ENCODE data around the gene SORCS2. TPM values are rescaled to one million over a fixed set of nuclear protein-coding genes. Genes with fewer than 3 reads are reported as not detected.

Gene SORCS2
- total RNA-seq, 1 donor from 2014 or later: not detected

- Mint-ChIP-seq H3K9me3 (peaks cover 2% of the 10 kb centered on the region), H3K36me3 (ENCODE audit: low read depth) (no peaks in the 10 kb centered on the region), H3K4me3 (no peak overlapping the region), H3K4me1 (no peaks in the 10 kb centered on the region), H3K27me3 (no peaks in the 10 kb centered on the region), H3K27ac (no peak overlapping the region)
- DNase-seq: no peak
- no peak for TF ChIP-seq CTCF (IDR thresholded peaks at IDR 0.05)
- CTCF ChIA-PET: no interaction called here
- intact Hi-C loops (cut with micrococcal nuclease): no loop called here
- POLR2A ChIA-PET: no interaction called here
- ATAC-seq (ENCODE audit: low read depth): no peak
Observed at GRCh38 chr4:7464259-7464655, 271.9 kb downstream of the SORCS2 start.

- intact Hi-C loops (cut with micrococcal nuclease): no loop called here
- Mint-ChIP-seq H3K9me3 (peaks cover 2% of the 10 kb centered on the region), H3K27ac (no peak overlapping the region), H3K36me3 (ENCODE audit: low read depth) (no peaks in the 10 kb centered on the region), H3K4me1 (no peaks in the 10 kb centered on the region), H3K4me3 (no peak overlapping the region), H3K27me3 (no peaks in the 10 kb centered on the region)
- ATAC-seq (ENCODE audit: low read depth) (no peak), DNase-seq (no peak)
- no peak for TF ChIP-seq CTCF (IDR thresholded peaks at IDR 0.05)
- POLR2A ChIA-PET: no interaction called here
- CTCF ChIA-PET: no interaction called here
Observed at GRCh38 chr4:7465017-7465416, 272.7 kb downstream of the SORCS2 start.

- no peaks in the 10 kb centered on the region for H3K36me3 Mint-ChIP-seq (ENCODE audit: low read depth)
- ChIA-PET POLR2A (no interaction called here), CTCF (no interaction called here)
- intact Hi-C loops (cut with micrococcal nuclease): no loop called here
- H3K4me1 Mint-ChIP-seq: no peaks in the 10 kb centered on the region
- H3K27ac Mint-ChIP-seq: no peak overlapping the region
- ATAC-seq (ENCODE audit: low read depth): no peak
- peaks cover 2% of the 10 kb centered on the region for H3K9me3 Mint-ChIP-seq
- no peaks in the 10 kb centered on the region for H3K27me3 Mint-ChIP-seq
- no peak overlapping the region for H3K4me3 Mint-ChIP-seq
- no peak for TF ChIP-seq CTCF (IDR thresholded peaks at IDR 0.05)
- no peak for DNase-seq
Observed at GRCh38 chr4:7466215-7466614, 273.9 kb downstream of the SORCS2 start.

DNA sequence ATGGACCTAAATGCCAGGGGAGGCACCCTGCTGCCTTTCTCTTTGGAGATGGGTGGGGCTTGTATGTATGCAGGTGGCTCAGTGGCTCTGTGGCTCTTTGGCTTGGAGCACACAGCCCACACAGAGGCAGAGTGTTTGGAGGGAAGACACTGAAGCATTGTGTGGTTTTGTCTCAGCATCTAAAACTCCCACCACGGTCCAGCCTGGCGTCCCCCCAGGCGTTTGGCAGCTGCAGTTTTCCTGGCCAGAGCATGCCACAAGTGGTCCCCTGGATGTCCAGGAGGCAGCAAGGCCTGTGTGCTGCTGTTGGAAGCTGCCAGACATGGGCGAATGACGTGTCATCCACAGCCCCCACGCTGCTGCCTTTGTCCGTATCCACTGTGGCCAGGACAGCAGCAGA, 274.6 kb downstream of the SORCS2 start:
- ChIA-PET POLR2A (no interaction called here), CTCF (no interaction called here)
- H3K9me3 Mint-ChIP-seq: peaks cover 2% of the 10 kb centered on the region
- ATAC-seq (ENCODE audit: low read depth): no peak
- DNase-seq: no peak
- no peak overlapping the region for H3K4me3 Mint-ChIP-seq
- TF ChIP-seq CTCF (IDR thresholded peaks at IDR 0.05): no peak
- no peaks in the 10 kb centered on the region for H3K27me3 Mint-ChIP-seq
- intact Hi-C loops (cut with micrococcal nuclease): no loop called here
- H3K27ac Mint-ChIP-seq: no peak overlapping the region
- no peaks in the 10 kb centered on the region for H3K36me3 Mint-ChIP-seq (ENCODE audit: low read depth)
- no peaks in the 10 kb centered on the region for H3K4me1 Mint-ChIP-seq

DNA sequence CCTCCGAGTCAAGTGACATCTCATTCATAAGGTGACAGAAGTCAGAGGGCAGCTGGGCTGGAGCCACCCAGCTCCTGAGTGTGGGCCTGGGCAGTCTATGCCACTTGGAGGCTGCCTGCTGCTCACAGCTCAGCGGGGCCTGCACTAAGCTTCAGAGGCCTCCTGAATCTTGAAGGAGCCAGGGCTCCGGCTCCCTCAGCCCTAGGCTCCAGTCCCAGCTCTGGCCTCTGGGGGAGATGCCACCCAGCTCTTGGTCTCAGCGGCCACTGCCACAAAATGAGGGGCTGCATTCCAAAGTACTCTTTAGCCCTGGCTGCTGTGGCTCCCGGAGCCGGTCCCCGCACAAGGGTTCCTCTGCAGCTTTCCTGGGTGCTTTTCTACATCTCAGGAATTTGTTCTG, 275.1 kb downstream of the SORCS2 start:
- ATAC-seq (ENCODE audit: low read depth) (no peak), DNase-seq (no peak)
- peaks cover 2% of the 10 kb centered on the region for H3K27me3 Mint-ChIP-seq
- H3K4me3 Mint-ChIP-seq: no peak overlapping the region
- POLR2A ChIA-PET: no interaction called here
- no peak for TF ChIP-seq CTCF (IDR thresholded peaks at IDR 0.05)
- no peaks in the 10 kb centered on the region for H3K36me3 Mint-ChIP-seq (ENCODE audit: low read depth)
- intact Hi-C loops (cut with micrococcal nuclease): no loop called here
- no peak overlapping the region for H3K27ac Mint-ChIP-seq
- H3K4me1 Mint-ChIP-seq: no peaks in the 10 kb centered on the region
- CTCF ChIA-PET: no interaction called here
- H3K9me3 Mint-ChIP-seq: peaks cover 2% of the 10 kb centered on the region

All from activated B cell treated with CpG ODN at 0.5 μM for 24 hours (primary cell).